Lower lobe of right lung (tissue), 2 donors: ENCODE data around the gene TRPV4. TPM values are rescaled to one million over a fixed set of nuclear protein-coding genes. Genes with fewer than 3 reads are reported as not detected.

Source experiments
- ATAC-seq, 2 donors: fragments of 200-7000 bp; cut with Tn5 transposase; one replicate each; pipeline ENCODE4 v1.9.1; 2020 to 2022; ENCODE audit warnings: mild to moderate bottlenecking in 2 of 2, moderate library complexity in 2 of 2
- DNase-seq: peaks from one replicate; pipeline ENCODE4 v3.0.0-alpha.2; 2020
- H3K27ac ChIP-seq: fragments of 200-600 bp; one replicate; pipeline ENCODE4 v1.8.0; 2022
- H3K27me3 ChIP-seq: fragments of 200-600 bp; one replicate; pipeline ENCODE4 v1.8.0; 2022; ENCODE audit warnings: low read depth
- H3K36me3 ChIP-seq: fragments of 200-600 bp; one replicate; pipeline ENCODE4 v1.8.0; 2022; ENCODE audit warnings: mild to moderate bottlenecking
- H3K4me1 ChIP-seq: fragments of 200-600 bp; one replicate; pipeline ENCODE4 v1.8.0; 2022
- H3K4me3 ChIP-seq: fragments of 200-600 bp; one replicate; pipeline ENCODE4 v1.8.0; 2022; ENCODE audit warnings: mild to moderate bottlenecking
- H3K9me3 ChIP-seq: fragments of 200-600 bp; one replicate; pipeline ENCODE4 v1.8.0; 2022
- intact Hi-C: fragments of 100-400 bp; cut with DNase I; formaldehyde crosslinking; loops from one replicate; pipeline ENCODE4 v1.11.0; 2022
- total RNA-seq: library from RNA; stranded (reverse); fragmentation: NEBNext Ultra II Directional; extraction: Animal tissue kit (Norgen Biotek cat#: 25700); gene quantifications from one replicate; pipeline ENCODE4 v1.2.1, GENCODE V29; 2021
- TF ChIP-seq, protein P1 (sequence below): fragments of 200-600 bp; IDR thresholded peaks from one replicate; pipeline ENCODE4 v1.8.0; 2022; ENCODE audit warnings: antibody characterized with exemption, mild to moderate bottlenecking
- donor health status: DM: no; HTN: yes; CAD: no; lungs with severe emphysema.

The TRPV4 gene
- total RNA-seq, 1 donor from 2014 or later, result 7.7 TPM

DNA sequence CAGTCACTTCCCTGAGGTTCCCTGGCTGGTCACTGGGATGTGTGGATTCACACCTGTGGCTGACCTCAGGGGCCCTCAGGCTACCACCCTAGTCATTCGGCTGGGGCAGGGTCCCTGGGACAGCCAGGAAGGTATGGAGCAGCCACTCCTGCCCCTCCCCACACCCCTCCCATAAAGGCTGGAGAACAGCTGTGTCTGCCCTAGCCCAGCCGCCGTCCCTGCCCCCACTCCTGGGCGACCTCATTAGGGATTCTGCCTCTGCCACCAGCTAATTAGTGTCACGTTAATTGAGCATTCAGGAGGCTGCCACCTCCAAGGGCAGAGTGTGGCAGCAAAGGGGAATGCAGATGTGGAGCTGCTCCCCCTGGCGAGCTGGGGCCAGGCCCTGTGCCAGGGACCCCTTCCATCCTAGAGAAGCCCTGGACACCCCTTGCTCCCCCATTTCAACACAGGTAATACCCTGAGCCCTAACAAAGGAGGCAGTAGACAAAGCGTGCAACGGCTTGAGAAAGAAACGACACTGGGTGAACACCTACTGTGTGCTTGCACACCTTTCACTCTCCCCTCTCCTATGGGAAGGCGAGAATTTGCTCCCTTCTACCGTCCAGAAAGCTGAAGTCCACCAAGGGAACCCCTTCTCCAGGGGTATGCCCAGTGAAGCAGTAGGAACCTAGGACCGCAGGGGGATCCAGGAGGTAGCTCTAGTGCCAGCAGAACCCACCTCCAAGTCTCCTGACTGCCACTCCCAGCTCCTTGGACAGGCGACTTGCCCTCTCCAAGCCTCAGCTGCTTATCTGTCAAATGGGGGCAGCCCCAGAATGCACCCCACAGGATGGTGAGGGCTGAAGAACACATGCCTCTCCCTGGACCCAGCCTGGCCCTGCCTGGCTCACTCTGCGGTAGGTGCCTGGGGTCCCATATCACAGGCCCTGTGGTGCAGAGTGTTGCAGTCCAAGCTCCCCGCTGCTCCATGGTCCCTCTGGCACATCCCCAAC lies 74.5 kb downstream of the TRPV4 start:
- ATAC-seq (no peak), DNase-seq (peak; percentile 26)
- H3K27ac ChIP-seq, result no peak overlapping the region
- peaks cover 22% of the 10 kb centered on the region for H3K9me3 ChIP-seq
- peaks cover 14% of the 10 kb centered on the region for H3K4me1 ChIP-seq
- H3K36me3 ChIP-seq, result no peaks in the 10 kb centered on the region
- intact Hi-C loops, result no loop called here
- TF ChIP-seq, protein P1, sequence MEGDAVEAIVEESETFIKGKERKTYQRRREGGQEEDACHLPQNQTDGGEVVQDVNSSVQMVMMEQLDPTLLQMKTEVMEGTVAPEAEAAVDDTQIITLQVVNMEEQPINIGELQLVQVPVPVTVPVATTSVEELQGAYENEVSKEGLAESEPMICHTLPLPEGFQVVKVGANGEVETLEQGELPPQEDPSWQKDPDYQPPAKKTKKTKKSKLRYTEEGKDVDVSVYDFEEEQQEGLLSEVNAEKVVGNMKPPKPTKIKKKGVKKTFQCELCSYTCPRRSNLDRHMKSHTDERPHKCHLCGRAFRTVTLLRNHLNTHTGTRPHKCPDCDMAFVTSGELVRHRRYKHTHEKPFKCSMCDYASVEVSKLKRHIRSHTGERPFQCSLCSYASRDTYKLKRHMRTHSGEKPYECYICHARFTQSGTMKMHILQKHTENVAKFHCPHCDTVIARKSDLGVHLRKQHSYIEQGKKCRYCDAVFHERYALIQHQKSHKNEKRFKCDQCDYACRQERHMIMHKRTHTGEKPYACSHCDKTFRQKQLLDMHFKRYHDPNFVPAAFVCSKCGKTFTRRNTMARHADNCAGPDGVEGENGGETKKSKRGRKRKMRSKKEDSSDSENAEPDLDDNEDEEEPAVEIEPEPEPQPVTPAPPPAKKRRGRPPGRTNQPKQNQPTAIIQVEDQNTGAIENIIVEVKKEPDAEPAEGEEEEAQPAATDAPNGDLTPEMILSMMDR, result no peak
- no peak overlapping the region for H3K4me3 ChIP-seq
- H3K27me3 ChIP-seq, result no peaks in the 10 kb centered on the region

DNA sequence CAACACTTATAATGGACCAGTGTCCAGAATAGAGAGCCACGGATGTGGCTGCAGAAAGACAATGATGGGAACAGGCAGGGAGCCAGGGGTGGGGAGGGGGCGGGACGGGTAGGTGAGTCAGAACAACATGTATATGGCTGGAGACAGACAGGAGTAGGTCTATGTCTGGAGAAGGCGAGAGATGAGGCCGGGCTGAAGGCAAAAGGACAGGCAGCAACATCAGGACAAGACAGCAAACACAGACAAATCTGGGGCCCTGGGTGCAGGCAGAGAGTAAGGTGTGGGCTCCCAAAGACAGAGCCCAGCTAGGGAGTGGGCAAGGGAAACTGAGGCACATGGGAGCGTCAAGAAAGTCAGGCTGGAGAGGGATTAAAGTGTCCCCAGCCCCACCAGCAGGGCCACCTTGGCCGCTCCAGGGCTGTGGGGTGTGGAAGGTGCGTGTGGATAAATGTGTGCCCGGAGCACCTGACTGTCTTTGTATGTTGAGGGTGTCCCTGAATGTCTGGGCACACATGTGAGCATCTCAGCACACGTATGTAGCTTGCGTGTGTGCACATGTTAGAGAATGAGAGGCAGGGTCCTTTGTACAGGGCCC lies 75.4 kb downstream of the TRPV4 start:
- Histone ChIP-seq H3K4me1 (peaks cover 14% of the 10 kb centered on the region), H3K27ac (no peak overlapping the region), H3K4me3 (no peak overlapping the region), H3K27me3 (no peaks in the 10 kb centered on the region), H3K9me3 (peaks cover 17% of the 10 kb centered on the region), H3K36me3 (no peaks in the 10 kb centered on the region)
- intact Hi-C loops, result no loop called here
- ATAC-seq (no peak), DNase-seq (peak; percentile 27)
- TF ChIP-seq, protein P1, result no peak

DNA sequence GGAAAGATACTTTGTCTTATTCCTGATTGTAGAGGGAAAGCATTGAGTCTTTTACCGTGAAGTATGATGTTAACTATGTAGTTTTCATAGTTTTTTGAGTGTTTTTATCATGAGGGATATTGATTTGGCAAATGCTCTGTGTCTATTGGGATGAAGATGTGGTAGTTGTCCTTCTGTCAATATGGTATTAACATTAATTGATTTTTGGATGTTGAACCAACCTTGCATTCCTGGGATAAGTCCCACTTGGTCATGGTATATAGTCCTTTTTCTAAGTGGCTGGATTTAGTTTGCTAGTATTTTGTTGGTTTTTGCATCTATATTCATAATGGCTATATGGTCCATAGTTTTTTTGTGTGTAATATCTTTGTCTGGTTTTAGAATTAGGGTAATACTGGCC lies 76.7 kb downstream of the TRPV4 start:
- Histone ChIP-seq H3K36me3 (no peaks in the 10 kb centered on the region), H3K9me3 (peaks cover 17% of the 10 kb centered on the region), H3K4me3 (no peak overlapping the region), H3K27me3 (no peaks in the 10 kb centered on the region), H3K27ac (no peak overlapping the region), H3K4me1 (peaks cover 11% of the 10 kb centered on the region)
- TF ChIP-seq, protein P1, result no peak
- no peak for DNase-seq
- ATAC-seq, result no peak
- intact Hi-C loops, result no loop called here

DNA sequence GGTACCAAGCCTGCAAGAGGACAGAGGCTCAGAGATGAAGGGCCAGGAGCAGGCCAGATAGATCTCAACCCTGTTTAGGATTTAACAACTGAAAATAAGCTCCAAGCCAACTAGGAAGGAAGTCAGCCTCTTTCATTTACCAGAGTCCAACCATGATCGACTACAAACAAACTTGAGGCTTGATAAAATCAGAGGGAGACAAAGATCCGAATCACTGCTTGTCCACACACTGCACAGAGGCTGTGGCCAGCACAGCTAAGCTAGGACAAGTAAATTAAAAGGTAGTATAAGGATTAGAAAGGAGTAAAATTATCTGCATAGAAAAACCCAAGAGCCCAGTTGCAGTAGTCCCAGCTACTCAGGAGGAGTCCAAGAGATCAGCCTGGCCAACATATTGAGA lies 79.2 kb downstream of the TRPV4 start:
- H3K27ac ChIP-seq, result no peak overlapping the region
- no peak for DNase-seq

DNA sequence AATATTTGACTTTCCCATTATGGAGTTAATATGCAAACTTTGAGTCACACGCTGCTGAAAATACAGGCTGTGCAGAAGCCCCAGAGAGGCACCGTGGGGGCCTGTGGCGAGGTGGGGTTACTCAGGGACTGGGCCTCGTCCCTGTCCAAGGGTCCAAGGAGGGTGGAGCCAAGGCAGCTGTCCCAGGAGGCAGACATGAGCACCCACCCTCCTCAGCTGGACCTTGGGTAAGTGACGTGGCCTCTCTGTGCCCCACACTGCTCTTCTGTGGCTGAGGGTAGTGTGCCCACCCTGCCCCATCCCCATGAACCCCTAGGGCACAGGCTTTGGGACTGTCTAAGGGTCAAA lies 80.2 kb downstream of the TRPV4 start:
- Histone ChIP-seq H3K27me3 (no peaks in the 10 kb centered on the region), H3K4me3 (no peak overlapping the region), H3K4me1 (no peaks in the 10 kb centered on the region), H3K9me3 (peaks cover 17% of the 10 kb centered on the region), H3K27ac (no peak overlapping the region), H3K36me3 (no peaks in the 10 kb centered on the region)
- ATAC-seq (peak in 1 of 2 donors; percentile 7), DNase-seq (peak; percentile 35)
- TF ChIP-seq, protein P1, result no peak
- intact Hi-C loops, result no loop called here

More for the DNA sequence above, 79.2 kb downstream of the TRPV4 start:
- Histone ChIP-seq H3K27me3 (no peaks in the 10 kb centered on the region), H3K4me1 (no peaks in the 10 kb centered on the region), H3K9me3 (peaks cover 17% of the 10 kb centered on the region), H3K36me3 (no peaks in the 10 kb centered on the region), H3K4me3 (no peak overlapping the region)
- TF ChIP-seq, protein P1, result no peak
- intact Hi-C loops, result no loop called here
- ATAC-seq, result no peak
